PFSK-1 (cell line): Measurements from ENCODE around the gene SIAH1.

ENCODE experiments used
- POLR2AphosphoS5 ChIP-seq: IDR thresholded peaks from 2 replicates; pipeline ENCODE4 v1.6.1; 2012; ENCODE audit warnings: low read depth, mild to moderate bottlenecking, control low read depth, low read length, moderate library complexity
- REST ChIP-seq, 2 experiments: IDR thresholded peaks; 2 replicates each; pipeline versions ENCODE4 v1.6.1 to v1.8.0; 2011 to 2012; ENCODE audit warnings: low read depth in 2 of 2, low read length in 2 of 2, control low read depth in 1 of 2, inconsistent platforms in 1 of 2, mild to moderate bottlenecking in 1 of 2, moderate library complexity in 1 of 2; ENCODE audit not compliant: insufficient read depth in 1 of 2
- SIN3A ChIP-seq: IDR thresholded peaks from 2 replicates; pipeline ENCODE4 v1.6.1; 2012; ENCODE audit warnings: mild to moderate bottlenecking, low read length, moderate library complexity, borderline replicate concordance; ENCODE audit not compliant: insufficient read depth

DNA sequence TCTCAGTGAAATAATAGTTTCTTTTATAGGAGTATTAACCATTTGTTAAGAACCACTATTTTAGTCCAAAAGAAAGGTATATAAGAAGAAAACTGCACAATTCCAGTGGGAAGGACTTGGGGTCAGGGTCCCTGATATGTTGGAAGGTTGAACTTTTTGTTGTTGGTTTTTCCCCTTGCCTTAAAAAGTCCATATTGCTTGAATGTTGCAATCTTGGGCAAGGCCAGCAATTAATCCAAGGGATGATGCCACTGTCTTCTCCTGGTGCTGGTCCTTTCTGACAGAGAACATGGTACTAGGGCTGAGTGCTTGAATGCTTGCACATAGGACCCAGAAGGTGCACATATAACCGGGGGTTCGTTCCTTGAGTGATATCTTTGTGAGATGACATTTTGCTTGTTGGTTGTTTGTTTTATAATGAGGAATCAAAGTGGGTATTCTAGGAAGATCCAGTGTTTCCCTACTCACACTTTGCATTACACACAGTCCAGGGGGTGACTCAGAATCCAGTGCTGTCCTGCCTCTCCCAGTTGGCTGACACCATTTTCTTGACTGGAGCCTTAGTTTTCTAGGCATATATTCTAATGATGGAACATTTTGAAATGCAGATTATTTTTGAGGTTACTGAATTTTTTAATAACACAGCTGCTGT, 54.9 kb downstream of the SIAH1 start:
- TF ChIP-seq REST (IDR thresholded peaks at IDR 0.05; ENCODE audit: insufficient read depth in 1 of 2, low read depth in 2 of 2, low read length in 2 of 2) (no peak), SIN3A (no peak), POLR2AphosphoS5 (no peak)
